Kidney capillary endothelial cell (primary cell): ENCODE results near the gene CALHM1.
A peak's percentile ranks its signal among the peaks of the same experiment; 100 is the strongest.
"Not testable (repeated sequence)": the region's sequence is repeated elsewhere in the genome, so short reads cannot be mapped to it uniquely, and the experiment has no call there.

Experiments used
- DNase-seq: peaks from one replicate; pipeline ENCODE4 v3.0.0-alpha.2; 2018; ENCODE audit warnings: low spot score

The CALHM1 gene

GRCh38 chr10:103458720-103459119, at the start of gene CALHM1:
CALHM1 (minus strand) TSS chr10:103458900; CDS start chr10:103458751, 149 bp downstream.
- no peak for DNase-seq

DNA sequence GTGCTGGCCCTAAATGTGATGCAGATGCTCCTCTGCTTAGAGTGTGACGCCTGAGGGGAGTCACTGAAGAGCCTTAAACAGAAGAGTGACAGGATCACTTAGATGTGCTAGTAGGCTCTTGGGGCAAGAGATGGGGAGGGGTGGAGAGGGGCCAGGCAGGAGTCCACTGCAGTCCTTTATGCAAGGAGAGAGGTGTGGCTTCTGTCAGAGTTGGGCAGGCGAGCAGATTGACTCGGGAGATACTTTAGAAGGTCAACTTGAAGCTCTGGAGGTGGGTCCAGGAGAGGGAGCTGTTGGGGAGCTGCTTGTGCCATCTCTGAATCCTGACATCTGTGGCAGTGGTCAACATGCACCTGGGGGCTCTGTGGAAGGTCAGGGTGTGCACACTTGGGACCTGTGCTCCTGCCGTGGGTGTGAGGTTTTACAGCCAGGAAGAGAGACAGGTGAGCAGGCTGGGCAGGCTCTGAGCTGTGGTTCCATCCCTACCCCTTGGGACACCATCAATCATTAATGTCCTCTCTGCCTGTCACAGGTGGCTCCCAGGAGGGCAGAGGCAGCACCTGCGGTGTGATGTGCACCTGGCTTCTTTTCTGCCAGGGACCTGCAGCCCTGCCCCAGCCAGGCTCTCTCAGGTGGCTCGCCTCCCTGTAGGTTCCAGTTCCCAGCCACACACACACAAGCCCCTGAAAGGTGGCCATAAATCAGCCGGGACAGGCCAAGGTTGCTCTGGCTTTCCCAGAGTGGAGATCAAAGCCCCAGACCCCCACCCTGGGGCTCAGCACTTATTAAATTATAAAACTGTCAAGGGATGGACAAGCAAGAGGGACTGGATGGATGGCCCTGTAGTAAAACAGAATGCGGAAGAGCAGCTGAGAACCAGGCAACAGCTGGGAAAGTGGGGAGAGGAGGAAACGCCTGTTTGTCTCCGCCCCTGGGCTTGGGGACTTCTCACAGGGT, 48.8 kb upstream of the CALHM1 start:
- no peak for DNase-seq

GRCh38 chr10:103506061-103506460, 47.4 kb upstream of the CALHM1 start:
- no peak for DNase-seq

DNA sequence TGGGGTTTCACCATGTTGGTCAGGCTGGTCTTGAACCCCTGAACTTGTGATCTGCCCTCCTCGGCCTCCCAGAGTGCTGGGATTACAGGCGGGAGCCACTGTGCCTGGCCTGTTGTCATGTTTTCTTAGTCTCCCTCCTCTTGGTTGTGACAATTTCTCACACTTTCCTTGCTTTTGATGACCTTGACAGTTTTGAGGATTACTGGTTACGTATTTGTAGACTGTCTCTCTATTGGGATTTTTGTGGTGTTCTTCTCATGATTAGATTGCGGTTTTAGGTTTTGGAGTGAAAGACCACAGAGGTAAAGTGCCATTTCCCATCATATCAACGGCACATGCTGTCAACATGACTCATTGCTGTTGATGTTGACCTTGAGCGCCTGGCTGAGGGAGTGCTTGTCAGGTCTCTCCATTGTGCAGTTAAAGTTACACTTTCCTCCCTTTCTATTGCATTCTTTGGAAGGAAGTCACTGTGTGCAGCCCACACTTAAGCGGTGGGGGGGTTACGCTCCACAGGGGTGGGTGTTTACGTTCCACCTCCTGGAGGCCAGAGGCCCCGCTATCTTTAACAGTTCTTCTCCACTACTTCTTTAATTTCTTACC, 45.6 kb upstream of the CALHM1 start:
- peak; percentile 67 for DNase-seq

- DNase-seq, result not testable (repeated sequence)
Measured at GRCh38 chr10:103503777-103504176, 45.1 kb upstream of the CALHM1 start.

- DNase-seq, result no peak
Measured at GRCh38 chr10:103502849-103503660, 44.4 kb upstream of the CALHM1 start.

- DNase-seq, result no peak
Measured at GRCh38 chr10:103501186-103501585, 42.5 kb upstream of the CALHM1 start.

- no peak for DNase-seq
Measured at GRCh38 chr10:103500481-103500880, 41.8 kb upstream of the CALHM1 start.

- no peak for DNase-seq
Measured at GRCh38 chr10:103499881-103500280, 41.2 kb upstream of the CALHM1 start.

DNA sequence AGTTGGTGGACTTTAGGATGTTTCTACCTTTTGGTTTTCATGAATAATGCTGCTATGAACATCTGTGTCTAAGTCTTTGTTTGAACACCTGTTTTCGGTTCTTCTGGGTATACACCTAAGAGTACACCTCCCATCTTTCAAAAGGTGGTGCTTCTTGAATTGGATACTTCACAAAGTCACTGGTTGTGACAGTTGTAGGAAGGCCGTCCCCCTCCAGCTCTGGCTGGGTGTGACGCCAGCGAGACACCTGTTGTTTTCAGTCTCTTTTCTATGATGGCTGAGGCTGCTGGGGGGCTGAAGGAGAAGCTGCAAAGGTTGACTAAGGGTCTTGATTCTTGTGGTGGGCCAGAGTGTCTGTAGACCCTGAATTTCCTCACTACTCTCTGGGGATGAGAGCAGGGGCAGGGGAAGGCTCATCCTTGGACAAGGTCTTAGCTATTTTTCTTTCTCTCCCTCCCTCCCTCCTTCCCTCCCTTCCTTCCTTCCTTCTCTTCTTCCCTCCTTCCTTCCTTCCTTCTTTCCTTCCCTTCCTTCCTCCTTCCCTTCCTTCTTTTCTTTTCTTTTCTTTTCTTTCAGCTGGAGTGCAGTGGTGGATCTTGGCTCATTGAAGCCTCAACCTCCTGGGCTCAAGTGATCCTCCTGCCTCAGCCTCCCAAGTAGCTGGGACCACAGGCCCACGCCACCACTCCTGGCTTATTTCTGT, 40.4 kb upstream of the CALHM1 start:
- DNase-seq, result no peak

GRCh38 chr10:103497161-103497915, 38.6 kb upstream of the CALHM1 start:
- no peak for DNase-seq

DNA sequence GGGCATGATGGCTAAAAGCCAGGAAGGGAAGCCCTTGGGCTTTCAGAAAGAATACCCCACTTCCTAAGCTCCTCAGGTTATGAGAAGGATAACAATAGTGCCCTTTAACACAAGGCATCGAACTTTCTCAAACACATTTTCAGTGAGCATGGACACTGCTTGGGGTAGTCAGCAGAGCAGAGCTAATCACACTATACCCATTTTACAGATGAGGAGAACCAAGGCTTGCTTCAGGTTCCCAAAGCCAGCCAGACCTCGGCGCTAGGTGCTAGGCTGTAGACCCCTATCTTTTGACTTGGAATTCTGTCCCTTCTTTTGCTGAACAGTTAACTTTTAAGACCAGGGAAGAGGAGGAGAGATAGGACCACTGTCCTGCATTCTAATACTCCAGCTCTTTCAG, 36.6 kb upstream of the CALHM1 start:
- no peak for DNase-seq

- DNase-seq, result no peak
Measured at GRCh38 chr10:103493916-103494877, 35.5 kb upstream of the CALHM1 start.

DNA sequence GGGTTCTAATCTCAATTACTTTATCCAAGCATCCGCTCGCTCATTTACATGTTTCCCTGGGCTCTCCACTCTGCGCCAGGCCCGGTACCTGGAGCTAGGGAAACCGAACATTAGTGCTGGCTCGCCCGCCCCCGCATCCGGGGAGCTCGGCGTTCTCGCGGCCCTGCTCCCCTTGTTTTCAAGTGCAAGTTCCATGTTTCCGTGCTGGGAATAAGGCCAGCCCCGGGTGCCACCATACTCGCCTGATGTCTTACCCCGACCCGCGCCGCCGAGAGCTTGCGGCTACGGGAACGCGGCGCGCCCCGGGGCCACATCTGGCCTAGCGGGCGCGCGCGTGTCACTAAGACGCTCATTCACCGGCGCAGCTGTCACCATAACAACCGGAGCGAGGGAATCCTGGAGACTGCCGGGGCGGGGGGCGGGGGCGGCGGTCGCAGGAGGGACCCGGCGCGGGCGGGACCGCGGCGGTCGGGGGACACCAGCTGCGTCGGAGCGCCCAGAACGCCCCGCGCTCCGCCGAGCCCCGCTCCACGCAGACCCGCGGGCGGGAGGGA, 34.7 kb upstream of the CALHM1 start, which contains the start of gene NEURL1:
TSS of gene NEURL1 (plus strand) at position 344 of the 554 bp plus-strand sequence. CDS start 683 bp downstream, outside the sequence.
- DNase-seq, result no peak

DNA sequence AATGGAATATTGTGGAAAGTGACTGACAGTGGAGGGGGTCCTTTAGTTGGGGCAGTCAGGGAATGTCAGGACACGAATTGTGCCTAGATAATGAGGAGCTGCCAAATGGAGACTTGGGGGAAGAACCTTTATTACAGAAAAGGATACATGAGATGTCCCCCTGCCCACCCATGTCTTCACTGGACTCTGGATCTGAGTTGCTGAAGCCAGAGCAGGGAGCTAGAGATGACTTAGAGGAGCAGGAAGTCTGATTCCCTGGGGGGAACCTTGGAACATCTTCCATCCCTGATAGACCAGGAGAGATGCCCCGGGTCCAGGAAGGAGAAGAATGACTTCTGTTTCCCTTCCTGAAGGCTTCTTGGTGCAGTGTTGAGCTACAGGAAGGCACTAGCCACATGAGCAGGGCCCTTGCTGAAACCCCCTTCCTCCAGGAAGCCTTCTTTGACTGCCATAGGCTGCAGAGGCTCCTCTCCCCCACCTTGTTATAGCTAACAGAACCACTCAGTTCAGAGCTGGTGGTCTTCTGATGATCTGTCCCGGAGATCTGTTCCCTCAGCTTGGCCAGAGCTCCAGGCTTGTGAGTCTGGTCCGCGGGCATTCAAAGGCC, 34.1 kb upstream of the CALHM1 start:
- DNase-seq, result no peak

- DNase-seq, result peak; percentile 60
Measured at GRCh38 chr10:103491729-103492364, 33.1 kb upstream of the CALHM1 start.

- DNase-seq, result no peak
Measured at GRCh38 chr10:103490986-103491314, 32.2 kb upstream of the CALHM1 start.

- no peak for DNase-seq
Measured at GRCh38 chr10:103487410-103487708, 28.7 kb upstream of the CALHM1 start.
